A673 (cell line): ENCODE data around the gene FOXN4. TPM values are rescaled to one million over a fixed set of nuclear protein-coding genes. Genes with fewer than 3 reads are reported as not detected.

Experiments
- BruUV-seq: library from RNA; stranded (reverse); fragments of 400-500 nt; replicated peaks from 2 replicates; lab custom pipeline; 2021; lab: Mats Ljungman, UMichigan
- CTCF ChIA-PET: fragments of 300-600 bp; sonication (Branson Sonifier 250); formaldehyde crosslinking; loops from one replicate; lab custom pipeline; 2022; ENCODE audit warnings: antibody characterized with exemption; lab: Charles Lee
- POLR2A ChIA-PET: fragments of 300-600 bp; sonication (Branson Sonifier 250); formaldehyde crosslinking; loops from one replicate; lab custom pipeline; 2022; ENCODE audit warnings: antibody characterized with exemption; ENCODE audit not compliant: low non-redundant PET; lab: Charles Lee
- DNase-seq: peaks from one replicate; pipeline ENCODE4 v3.0.0-alpha.2; 2015; ENCODE audit warnings: low spot score
- H3K27ac ChIP-seq: fragments of 200-600 bp; sonication (generic); 2 replicates; pipeline ENCODE4 v1.5.1; 2016; ENCODE audit warnings: mixed run types, low read depth, mild to moderate bottlenecking, mixed read lengths, antibody characterized with exemption, low read length; ENCODE audit not compliant: poor library complexity, severe bottlenecking
- H3K27me3 ChIP-seq: fragments of 200-600 bp; sonication (generic); replicated peaks from 2 replicates; pipeline ENCODE4 v1.6.1; 2017; ENCODE audit warnings: mixed run types, low read depth, mild to moderate bottlenecking, mixed read lengths, antibody characterized with exemption, low read length; ENCODE audit not compliant: insufficient read depth, poor library complexity
- H3K36me3 ChIP-seq: fragments of 200-600 bp; sonication (generic); 2 replicates; pipeline ENCODE4 v1.6.1; 2016; ENCODE audit warnings: mixed run types, mild to moderate bottlenecking, mixed read lengths, antibody characterized with exemption, low read length; ENCODE audit not compliant: insufficient read depth, poor library complexity, severe bottlenecking
- H3K4me1 ChIP-seq: fragments of 200-600 bp; sonication (generic); 2 replicates; pipeline ENCODE4 v1.6.1; 2017; ENCODE audit warnings: mixed run types, mild to moderate bottlenecking, mixed read lengths, antibody characterized with exemption, low read length; ENCODE audit not compliant: insufficient read depth, poor library complexity, severe bottlenecking
- H3K4me3 ChIP-seq: fragments of 200-600 bp; sonication (generic); 2 replicates; pipeline ENCODE4 v1.5.1; 2016; ENCODE audit warnings: low read depth, mixed run types, mild to moderate bottlenecking, mixed read lengths, low read length; ENCODE audit not compliant: poor library complexity, severe bottlenecking
- H3K9me3 ChIP-seq: fragments of 200-600 bp; sonication (generic); 2 replicates; pipeline ENCODE4 v1.6.1; 2016; ENCODE audit warnings: mixed run types, low read depth, mild to moderate bottlenecking, mixed read lengths, antibody characterized with exemption, low read length; ENCODE audit not compliant: poor library complexity, severe bottlenecking
- CTCF ChIP-seq: fragments of 300-800, 200-600 bp; sonication (generic); conservative IDR thresholded peaks from 2 replicates; pipeline ENCODE4 v1.5.1; 2017; ENCODE audit warnings: low read depth, mild to moderate bottlenecking, antibody characterized with exemption, low read length, moderate library complexity, mixed read lengths
- EZH2 ChIP-seq: fragments of 200-600 bp; sonication (generic); IDR thresholded peaks from 2 replicates; pipeline ENCODE4 v1.6.1; 2017; ENCODE audit warnings: borderline replicate concordance, low read depth, mild to moderate bottlenecking, mixed read lengths, antibody characterized with exemption, low read length; ENCODE audit not compliant: poor library complexity, severe bottlenecking
- intact Hi-C: fragments of 100-400 bp; cut with micrococcal nuclease; formaldehyde crosslinking; loops from one replicate; pipeline ENCODE4 v1.10.0; 2022; ENCODE audit not compliant: unreplicated experiment
- total RNA-seq: library from RNA; stranded (reverse); gene quantifications from 2 replicates; pipeline ENCODE4 v1.2.3, GENCODE V29; 2021

Gene FOXN4
- total RNA-seq, 1 experiment from 2014 or later, result not detected

GRCh38 chr12:109287181-109287580 is 21.9 kb downstream of the FOXN4 start:
- Histone ChIP-seq H3K27ac (no peak overlapping the region), H3K27me3 (no peaks in the 10 kb centered on the region), H3K4me3 (no peak overlapping the region), H3K4me1 (peaks cover 11% of the 10 kb centered on the region), H3K9me3 (no peaks in the 10 kb centered on the region), H3K36me3 (no peaks in the 10 kb centered on the region)
- TF ChIP-seq CTCF, result no peak
- TF ChIP-seq EZH2, result no peak
- DNase-seq, result no peak
- no TSS peak for BruUV-seq
- ChIA-PET POLR2A (no interaction called here), CTCF (no interaction called here)
- intact Hi-C loops, result no loop called here

GRCh38 chr12:109286652-109287051 is 22.4 kb downstream of the FOXN4 start:
- Histone ChIP-seq H3K4me3 (no peak overlapping the region), H3K4me1 (peaks cover 7% of the 10 kb centered on the region), H3K27ac (no peak overlapping the region), H3K27me3 (no peaks in the 10 kb centered on the region), H3K36me3 (no peaks in the 10 kb centered on the region), H3K9me3 (no peaks in the 10 kb centered on the region)
- no peak for DNase-seq
- POLR2A ChIA-PET, result no interaction called here
- CTCF ChIA-PET, result no interaction called here
- TF ChIP-seq CTCF, result no peak
- TF ChIP-seq EZH2, result no peak
- intact Hi-C loops, result no loop called here
- BruUV-seq, result no TSS peak

- POLR2A ChIA-PET, result no interaction called here
- intact Hi-C loops, result no loop called here
- Histone ChIP-seq H3K27ac (no peak overlapping the region), H3K4me1 (peaks cover 3% of the 10 kb centered on the region), H3K4me3 (no peak overlapping the region), H3K27me3 (no peaks in the 10 kb centered on the region), H3K9me3 (no peaks in the 10 kb centered on the region), H3K36me3 (no peaks in the 10 kb centered on the region)
- DNase-seq, result no peak
- TF ChIP-seq CTCF, result no peak
- no peak for TF ChIP-seq EZH2
- BruUV-seq, result no TSS peak
- CTCF ChIA-PET, result no interaction called here
These were observed 22.8 kb downstream of the FOXN4 start for GRCh38 chr12:109286252-109286651.
